ENCODE measurements around the gene SACM1L.

Gene SACM1L

DNA sequence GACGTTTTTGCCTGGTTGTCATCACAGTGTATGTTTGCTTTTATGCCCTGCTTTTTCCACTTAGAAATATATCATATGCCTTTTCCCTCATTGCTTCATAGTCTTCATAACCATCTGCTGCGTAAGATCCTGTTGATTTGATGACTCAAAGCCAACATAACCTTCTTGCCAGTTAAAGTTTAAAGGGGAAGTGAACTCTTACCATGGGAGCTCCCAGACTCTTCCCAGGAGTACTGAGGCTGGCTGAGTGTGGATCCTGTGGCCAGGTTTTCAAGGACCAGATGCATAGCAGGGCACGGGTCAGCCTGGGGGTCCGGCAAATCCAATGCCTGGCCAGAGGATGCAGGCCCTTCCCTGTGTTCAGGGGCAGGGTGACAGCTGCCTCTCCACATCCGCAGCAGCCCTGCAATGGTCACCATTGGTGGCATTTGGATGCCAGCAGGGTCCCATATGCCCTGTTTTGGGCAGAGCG lies 42.0 kb upstream of the SACM1L start:
- Histone ChIP-seq H2AK5ac (ENCODE audit: low read length) (no peak overlapping the region), H3K27ac (ENCODE audit: low read depth, low read length) (no peak overlapping the region), H2AFZ (ENCODE audit: insufficient read depth, low read length, poor library complexity) (no peak overlapping the region), H3K36me3 (ENCODE audit: control insufficient read depth in 1 of 2, insufficient read depth in 2 of 2, low read length in 2 of 2) (peaks cover 0 to 3% of the 10 kb centered on the region in 2 experiments), H3K9me3 (ENCODE audit: insufficient read depth, low read depth, low read length) (no peaks in the 10 kb centered on the region), H3K79me1 (ENCODE audit: low read length) (no peaks in the 10 kb centered on the region), H3K27me3 (ENCODE audit: insufficient read depth, low read length) (no peaks in the 10 kb centered on the region), H4K8ac (ENCODE audit: low read depth, low read length) (no peak overlapping the region), H4K91ac (ENCODE audit: low read depth, low read length) (no peak overlapping the region), H2BK5ac (ENCODE audit: low read depth, low read length, poor library complexity) (no peak overlapping the region), H2BK120ac (ENCODE audit: insufficient read depth, low read length, poor library complexity) (no peak overlapping the region), H3K23ac (ENCODE audit: low read length) (no peak overlapping the region), H3K14ac (ENCODE audit: low read length) (no peak overlapping the region), H3K18ac (ENCODE audit: low read length) (no peak overlapping the region), H4K12ac (ENCODE audit: low read depth, low read length) (no peak overlapping the region), H2BK12ac (ENCODE audit: low read length) (no peak overlapping the region), H3K79me2 (ENCODE audit: control insufficient read depth, insufficient read depth, low read length, poor library complexity) (peaks cover 2% of the 10 kb centered on the region), H3K9ac (ENCODE audit: low read length) (no peak overlapping the region), H3K4me2 (ENCODE audit: low read length) (no peak overlapping the region), H3K4ac (ENCODE audit: low read depth, low read length) (no peak overlapping the region), H3K4me1 (ENCODE audit: control insufficient read depth in 1 of 2, insufficient read depth in 2 of 2, low read length in 2 of 2) (peaks cover 0 to 3% of the 10 kb centered on the region in 2 experiments), H3K4me3 (ENCODE audit: low read depth, low read length) (no peak overlapping the region)
- peak; percentile 15 to 71 for DNase-seq
- no CpG with 5 or more reads among the region's 6 CpGs for WGBS (ENCODE audit: extremely low coverage, insufficient coverage, insufficient read length)

DNA sequence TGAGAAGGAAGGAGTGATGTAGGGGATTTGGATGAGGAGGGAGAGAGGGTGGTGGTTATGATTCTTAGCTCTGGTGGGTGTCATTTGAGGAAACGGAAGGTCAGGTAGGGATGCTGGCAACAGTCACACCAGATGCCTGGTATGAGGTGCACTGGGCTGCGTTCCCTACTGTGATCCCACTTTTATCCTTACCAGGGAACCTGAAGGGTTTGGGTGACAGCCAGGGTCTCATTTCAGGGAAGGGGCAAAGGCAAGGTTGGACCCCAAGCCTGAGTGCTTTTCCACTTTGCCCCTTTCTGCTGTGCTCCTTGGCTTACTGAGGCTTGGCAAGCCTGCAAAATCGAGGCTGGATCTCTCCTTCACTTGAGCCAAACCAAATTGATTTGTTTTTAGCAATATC lies 36.0 kb upstream of the SACM1L start:
- H2AFZ ChIP-seq (ENCODE audit: insufficient read depth, low read length, poor library complexity), result no peak overlapping the region
- no peak overlapping the region for H3K23ac ChIP-seq (ENCODE audit: low read length)
- H3K79me2 ChIP-seq (ENCODE audit: control insufficient read depth, insufficient read depth, low read length, poor library complexity), result no peaks in the 10 kb centered on the region
- no peak overlapping the region for H4K12ac ChIP-seq (ENCODE audit: low read depth, low read length)
- no peak overlapping the region for H3K9ac ChIP-seq (ENCODE audit: low read length)
- no peak overlapping the region for H4K8ac ChIP-seq (ENCODE audit: low read depth, low read length)
- H3K4me3 ChIP-seq (ENCODE audit: low read depth, low read length), result no peak overlapping the region
- no peak overlapping the region for H3K27ac ChIP-seq (ENCODE audit: low read depth, low read length)
- no peaks in the 10 kb centered on the region for H3K27me3 ChIP-seq (ENCODE audit: insufficient read depth, low read length)
- H3K4me1 ChIP-seq (ENCODE audit: control insufficient read depth in 1 of 2, insufficient read depth in 2 of 2, low read length in 2 of 2), result no peaks in the 10 kb centered on the region
- H2BK120ac ChIP-seq (ENCODE audit: insufficient read depth, low read length, poor library complexity), result no peak overlapping the region
- no peaks in the 10 kb centered on the region for H3K79me1 ChIP-seq (ENCODE audit: low read length)
- no peak for DNase-seq
- H3K14ac ChIP-seq (ENCODE audit: low read length), result no peak overlapping the region
- H3K4me2 ChIP-seq (ENCODE audit: low read length), result no peak overlapping the region
- no peak overlapping the region for H2AK5ac ChIP-seq (ENCODE audit: low read length)
- H3K4ac ChIP-seq (ENCODE audit: low read depth, low read length), result no peak overlapping the region
- no peak overlapping the region for H2BK5ac ChIP-seq (ENCODE audit: low read depth, low read length, poor library complexity)
- no peak overlapping the region for H3K18ac ChIP-seq (ENCODE audit: low read length)
- H3K36me3 ChIP-seq (ENCODE audit: control insufficient read depth in 1 of 2, insufficient read depth in 2 of 2, low read length in 2 of 2), result no peaks in the 10 kb centered on the region
- H3K9me3 ChIP-seq (ENCODE audit: insufficient read depth, low read depth, low read length), result no peaks in the 10 kb centered on the region
- H4K91ac ChIP-seq (ENCODE audit: low read depth, low read length), result no peak overlapping the region
- no CpG with 5 or more reads among the region's 3 CpGs for WGBS (ENCODE audit: extremely low coverage, insufficient coverage, insufficient read length)
- H2BK12ac ChIP-seq (ENCODE audit: low read length), result no peak overlapping the region

DNA sequence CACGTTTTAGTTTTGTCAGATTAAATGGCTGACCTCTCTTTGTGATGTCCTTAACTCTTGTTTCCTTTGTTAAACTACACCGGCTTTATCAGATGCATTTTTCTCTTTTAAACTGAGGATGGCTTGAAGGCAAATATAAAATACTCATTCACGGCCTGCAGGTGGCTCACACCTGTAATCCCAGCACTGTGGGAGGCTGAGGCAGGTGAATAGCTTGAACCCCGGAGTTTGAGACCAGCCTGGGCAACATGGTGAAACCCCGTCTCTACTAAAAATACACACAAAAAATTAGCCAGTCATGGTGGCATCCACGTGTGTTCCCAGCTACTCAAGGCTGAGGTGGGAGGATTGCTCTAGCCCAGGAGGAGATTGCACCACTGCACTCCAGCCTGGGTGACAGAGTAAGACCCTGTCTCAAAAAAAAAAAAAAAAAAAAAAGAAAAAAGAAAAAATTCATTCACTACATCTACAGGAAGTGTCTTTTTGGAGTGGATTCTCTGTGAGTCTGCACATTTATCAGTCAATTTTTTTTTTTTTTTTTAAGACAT lies 34.7 kb upstream of the SACM1L start:
- Histone ChIP-seq H2AK5ac (ENCODE audit: low read length) (no peak overlapping the region), H4K91ac (ENCODE audit: low read depth, low read length) (no peak overlapping the region), H2BK5ac (ENCODE audit: low read depth, low read length, poor library complexity) (no peak overlapping the region), H4K8ac (ENCODE audit: low read depth, low read length) (no peak overlapping the region), H3K9ac (ENCODE audit: low read length) (no peak overlapping the region), H3K18ac (ENCODE audit: low read length) (no peak overlapping the region), H3K27ac (ENCODE audit: low read depth, low read length) (no peak overlapping the region), H3K4me1 (ENCODE audit: control insufficient read depth in 1 of 2, insufficient read depth in 2 of 2, low read length in 2 of 2) (no peaks in the 10 kb centered on the region), H3K4ac (ENCODE audit: low read depth, low read length) (no peak overlapping the region), H3K4me2 (ENCODE audit: low read length) (no peak overlapping the region), H3K27me3 (ENCODE audit: insufficient read depth, low read length) (no peaks in the 10 kb centered on the region), H3K4me3 (ENCODE audit: low read depth, low read length) (no peak overlapping the region), H3K79me2 (ENCODE audit: control insufficient read depth, insufficient read depth, low read length, poor library complexity) (no peaks in the 10 kb centered on the region), H3K9me3 (ENCODE audit: insufficient read depth, low read depth, low read length) (no peaks in the 10 kb centered on the region), H3K79me1 (ENCODE audit: low read length) (no peaks in the 10 kb centered on the region), H3K36me3 (ENCODE audit: control insufficient read depth in 1 of 2, insufficient read depth in 2 of 2, low read length in 2 of 2) (no peaks in the 10 kb centered on the region), H3K14ac (ENCODE audit: low read length) (no peak overlapping the region), H2AFZ (ENCODE audit: insufficient read depth, low read length, poor library complexity) (no peak overlapping the region), H3K23ac (ENCODE audit: low read length) (no peak overlapping the region), H2BK12ac (ENCODE audit: low read length) (no peak overlapping the region), H2BK120ac (ENCODE audit: insufficient read depth, low read length, poor library complexity) (no peak overlapping the region), H4K12ac (ENCODE audit: low read depth, low read length) (no peak overlapping the region)
- peak in 1 of 2 donors; percentile 56 for DNase-seq
- no CpG with 5 or more reads among the region's 6 CpGs for WGBS (ENCODE audit: extremely low coverage, insufficient coverage, insufficient read length)

DNA sequence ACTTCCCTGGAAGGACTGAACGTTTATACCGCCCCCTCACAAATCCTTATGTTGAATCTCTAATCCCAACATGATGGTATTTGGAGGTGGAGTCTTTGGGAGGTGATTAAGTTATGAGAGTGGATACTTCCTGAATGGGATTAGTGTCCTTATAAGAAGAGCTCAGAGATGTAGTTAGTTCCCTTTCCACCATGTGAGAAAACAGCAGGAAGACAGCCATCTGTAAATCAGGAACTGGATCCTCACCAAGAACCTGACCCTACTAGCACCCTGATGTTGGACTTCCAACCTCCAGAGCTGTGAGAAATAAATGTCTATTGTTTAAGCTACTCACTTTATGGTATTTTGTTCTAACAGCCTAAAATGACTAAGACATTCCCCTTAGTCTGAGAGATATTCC lies 33.3 kb upstream of the SACM1L start:
- H3K9ac ChIP-seq (ENCODE audit: low read length), result no peak overlapping the region
- H3K27me3 ChIP-seq (ENCODE audit: insufficient read depth, low read length), result no peaks in the 10 kb centered on the region
- H3K4me3 ChIP-seq (ENCODE audit: low read depth, low read length), result no peak overlapping the region
- H2AFZ ChIP-seq (ENCODE audit: insufficient read depth, low read length, poor library complexity), result no peak overlapping the region
- H3K36me3 ChIP-seq (ENCODE audit: control insufficient read depth in 1 of 2, insufficient read depth in 2 of 2, low read length in 2 of 2), result no peaks in the 10 kb centered on the region
- no peak overlapping the region for H3K18ac ChIP-seq (ENCODE audit: low read length)
- no peaks in the 10 kb centered on the region for H3K9me3 ChIP-seq (ENCODE audit: insufficient read depth, low read depth, low read length)
- H3K79me2 ChIP-seq (ENCODE audit: control insufficient read depth, insufficient read depth, low read length, poor library complexity), result no peaks in the 10 kb centered on the region
- no peak for DNase-seq
- no peak overlapping the region for H4K8ac ChIP-seq (ENCODE audit: low read depth, low read length)
- no peak overlapping the region for H3K14ac ChIP-seq (ENCODE audit: low read length)
- H4K91ac ChIP-seq (ENCODE audit: low read depth, low read length), result no peak overlapping the region
- no peak overlapping the region for H3K23ac ChIP-seq (ENCODE audit: low read length)
- no peak overlapping the region for H3K27ac ChIP-seq (ENCODE audit: low read depth, low read length)
- H3K4me2 ChIP-seq (ENCODE audit: low read length), result no peak overlapping the region
- no peaks in the 10 kb centered on the region for H3K4me1 ChIP-seq (ENCODE audit: control insufficient read depth in 1 of 2, insufficient read depth in 2 of 2, low read length in 2 of 2)
- no peak overlapping the region for H3K4ac ChIP-seq (ENCODE audit: low read depth, low read length)
- no peak overlapping the region for H2BK12ac ChIP-seq (ENCODE audit: low read length)
- H2AK5ac ChIP-seq (ENCODE audit: low read length), result no peak overlapping the region
- no CpG with 5 or more reads among the region's 2 CpGs for WGBS (ENCODE audit: extremely low coverage, insufficient coverage, insufficient read length)
- H2BK120ac ChIP-seq (ENCODE audit: insufficient read depth, low read length, poor library complexity), result no peak overlapping the region
- H2BK5ac ChIP-seq (ENCODE audit: low read depth, low read length, poor library complexity), result no peak overlapping the region
- H4K12ac ChIP-seq (ENCODE audit: low read depth, low read length), result no peak overlapping the region
- H3K79me1 ChIP-seq (ENCODE audit: low read length), result no peaks in the 10 kb centered on the region

Data from trophoblast cell (in vitro differentiated cells and primary cell).